ENCODE results near the gene FOXD3.
"Not testable (repeated sequence)": the region's sequence is repeated elsewhere in the genome, so short reads cannot be mapped to it uniquely, and the experiment has no call there.

Gene FOXD3

DNA sequence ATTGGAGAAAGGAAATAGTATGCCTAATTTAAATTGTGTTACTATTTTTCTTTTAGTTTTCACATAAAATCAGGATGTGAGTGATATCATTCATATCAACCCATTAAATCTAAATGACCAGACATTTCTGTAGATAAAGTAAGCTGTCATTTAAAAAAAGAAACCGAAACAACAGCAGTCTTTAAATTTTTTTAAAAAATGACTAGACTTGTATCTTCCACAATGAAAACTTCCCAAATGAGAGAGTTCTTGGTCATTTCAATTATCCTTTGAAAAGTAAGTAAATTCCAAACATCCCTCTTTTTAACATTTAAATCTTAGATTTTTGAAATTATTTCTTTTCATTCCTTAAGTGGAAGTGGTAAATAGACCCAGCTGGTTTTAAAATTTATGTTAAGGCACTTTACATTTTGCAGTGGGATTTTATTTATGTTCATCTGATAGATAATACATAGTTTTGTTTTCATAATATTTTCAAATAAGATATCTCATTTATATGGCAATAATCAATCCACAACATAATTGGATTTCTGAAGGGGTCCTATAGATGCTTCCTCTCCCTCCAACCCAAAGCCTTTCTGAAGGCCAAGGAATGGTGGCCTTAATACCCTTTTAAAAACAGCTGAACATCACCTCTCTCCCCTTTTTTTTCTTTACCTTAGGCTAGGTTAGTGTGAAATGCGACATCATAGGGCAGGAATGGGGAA is 3.1 kb downstream of the FOXD3 start:
- H3K4me3 Mint-ChIP-seq, result no peak overlapping the region
- no peaks in the 10 kb centered on the region for H3K9me3 Mint-ChIP-seq
- H3K27me3 Mint-ChIP-seq, result peaks cover 83% of the 10 kb centered on the region
- H3K36me3 Mint-ChIP-seq (ENCODE audit: low read depth), result no peaks in the 10 kb centered on the region
- H3K27ac Mint-ChIP-seq, result no peak overlapping the region
- H3K4me1 Mint-ChIP-seq (ENCODE audit: low read depth), result peaks cover 52% of the 10 kb centered on the region
- intact Hi-C loops (cut with micrococcal nuclease), result loop anchor here (5.0 kb wide), 1 partner anchor 212 kb away; no protein-coding TSS in a partner anchor

DNA sequence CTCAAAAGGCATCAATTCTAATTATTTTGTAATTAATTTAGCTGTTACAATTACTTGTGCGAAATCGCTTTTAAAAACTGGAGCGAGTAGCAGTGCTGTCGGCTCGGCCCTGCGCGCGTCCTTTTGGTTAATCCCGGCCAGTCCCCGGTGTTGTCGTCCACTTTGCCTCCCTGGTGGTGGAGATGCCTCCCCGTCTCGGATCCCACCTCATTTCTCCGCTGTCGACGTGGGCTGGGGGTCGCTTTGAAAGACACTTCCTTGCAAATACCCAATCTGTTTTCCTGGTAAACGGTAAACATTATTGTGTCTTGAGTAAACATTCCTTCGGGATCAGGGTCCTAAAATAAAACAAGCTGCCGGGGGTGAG is 3.7 kb downstream of the FOXD3 start:
- H3K4me3 Mint-ChIP-seq, result no peak overlapping the region
- peaks cover 84% of the 10 kb centered on the region for H3K27me3 Mint-ChIP-seq
- no peaks in the 10 kb centered on the region for H3K9me3 Mint-ChIP-seq
- peaks cover 49% of the 10 kb centered on the region for H3K4me1 Mint-ChIP-seq (ENCODE audit: low read depth)
- no peaks in the 10 kb centered on the region for H3K36me3 Mint-ChIP-seq (ENCODE audit: low read depth)
- no peak overlapping the region for H3K27ac Mint-ChIP-seq
- intact Hi-C loops (cut with micrococcal nuclease), result loop anchor here (2.0 to 5.0 kb wide), 2 partner anchors 197 to 211 kb away; partner anchors contain the start of genes EFCAB7 and ITGB3BP

DNA sequence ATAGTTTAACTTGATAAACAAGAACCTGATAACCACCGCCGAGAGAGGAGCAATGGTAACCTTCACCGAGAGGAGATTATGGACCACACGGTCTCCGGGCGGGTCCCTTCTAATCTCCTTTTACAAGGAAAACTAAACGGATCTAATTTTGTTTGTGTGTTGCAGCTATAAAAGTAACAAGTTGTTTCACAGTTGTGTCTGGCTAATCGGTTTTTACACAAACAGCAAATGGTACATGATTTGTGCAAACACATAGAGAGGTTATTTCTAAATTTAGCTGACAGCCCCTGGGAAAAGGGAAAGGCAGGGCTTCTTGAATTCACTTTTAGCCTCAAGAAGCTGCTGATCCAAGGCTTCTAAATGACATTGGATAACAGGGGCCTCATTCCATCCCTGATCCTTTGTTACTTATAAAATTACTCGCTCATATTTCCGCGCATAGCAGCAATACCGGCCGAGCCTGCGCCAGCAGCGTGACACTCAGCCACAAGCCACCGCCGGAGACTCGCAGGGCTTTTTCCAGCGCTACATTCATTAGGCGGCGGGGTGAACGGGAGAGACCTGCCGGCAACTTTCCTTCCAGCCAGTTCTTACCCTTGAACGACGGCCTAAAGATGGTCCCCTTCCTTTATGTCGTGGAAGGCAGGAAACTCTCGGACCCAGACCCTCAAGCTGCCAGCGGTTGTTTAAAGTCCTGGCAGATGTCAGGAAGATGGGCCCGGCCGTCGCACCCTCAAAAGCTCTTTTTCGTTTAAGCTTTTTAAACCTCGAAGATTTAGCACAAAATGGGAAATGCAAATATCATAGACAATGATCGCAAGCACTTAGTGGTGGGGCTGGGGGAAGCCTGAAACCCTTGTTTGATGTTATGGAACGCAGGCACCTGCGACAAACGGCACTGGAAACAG is 4.4 kb downstream of the FOXD3 start:
- no peak overlapping the region for H3K4me3 Mint-ChIP-seq
- H3K27me3 Mint-ChIP-seq, result peaks cover 82% of the 10 kb centered on the region
- H3K4me1 Mint-ChIP-seq (ENCODE audit: low read depth), result peaks cover 42% of the 10 kb centered on the region
- intact Hi-C loops (cut with micrococcal nuclease), result loop anchor here (2.0 to 5.0 kb wide), 2 partner anchors 196 to 211 kb away; partner anchors contain the start of genes EFCAB7 and ITGB3BP
- no peaks in the 10 kb centered on the region for H3K36me3 Mint-ChIP-seq (ENCODE audit: low read depth)
- no peaks in the 10 kb centered on the region for H3K9me3 Mint-ChIP-seq
- H3K27ac Mint-ChIP-seq, result no peak overlapping the region

DNA sequence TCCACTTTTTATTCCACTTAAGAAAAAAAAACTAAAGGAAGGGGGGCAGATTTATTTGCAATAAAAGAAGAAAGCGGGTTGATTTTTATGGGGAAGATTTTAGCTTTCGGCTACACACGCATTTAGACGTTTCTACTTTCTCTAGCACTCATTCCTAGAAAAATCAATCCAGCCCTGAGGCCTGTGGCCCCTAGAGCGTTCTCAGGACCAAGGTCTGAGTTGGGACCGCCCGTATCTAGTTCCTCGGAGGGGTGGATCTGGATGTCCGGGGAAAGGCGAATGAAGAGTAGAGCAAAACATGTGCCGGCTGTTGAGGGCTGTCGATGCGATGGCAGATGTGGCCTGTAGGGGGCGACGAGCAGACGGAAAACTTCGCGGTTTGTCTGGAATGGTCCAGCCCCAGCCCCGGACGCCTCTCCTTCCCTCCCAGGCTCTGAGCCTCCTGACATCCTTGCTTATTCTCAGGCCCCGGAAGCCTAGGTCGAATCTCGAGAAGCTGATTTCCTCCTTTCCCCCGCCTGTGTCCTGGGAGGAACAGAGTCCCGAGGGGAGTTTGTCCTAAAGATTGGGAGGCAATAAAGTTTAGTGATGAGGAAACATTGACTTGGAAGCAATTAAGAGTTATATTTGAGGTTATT is 5.2 kb downstream of the FOXD3 start:
- no peak overlapping the region for H3K27ac Mint-ChIP-seq
- H3K4me3 Mint-ChIP-seq, result no peak overlapping the region

DNA sequence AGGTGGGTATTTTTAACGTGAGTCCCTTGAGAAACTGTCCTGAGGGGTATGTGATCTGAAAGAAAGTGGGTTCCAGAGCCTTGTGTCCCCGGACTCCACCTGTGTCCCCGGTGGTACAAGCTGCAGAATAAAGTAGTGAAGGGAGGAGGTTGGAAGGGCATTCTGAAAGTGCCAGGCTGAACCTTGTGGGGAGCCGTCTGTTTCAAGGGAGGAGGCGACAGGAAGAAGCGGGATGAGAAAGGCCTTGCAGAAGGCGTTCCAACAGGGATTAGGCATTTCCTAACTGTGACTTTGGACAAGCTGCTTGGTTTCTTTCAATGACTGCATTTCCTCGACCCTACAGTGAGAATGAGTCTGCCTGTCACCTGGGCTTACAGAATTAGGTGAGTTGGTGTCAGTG is 5.8 kb downstream of the FOXD3 start:
- H3K9me3 Mint-ChIP-seq, result no peaks in the 10 kb centered on the region
- intact Hi-C loops (cut with micrococcal nuclease), result loop anchor here (5.0 kb wide), 1 partner anchor 209 kb away; no protein-coding TSS in a partner anchor
- peaks cover 40% of the 10 kb centered on the region for H3K4me1 Mint-ChIP-seq (ENCODE audit: low read depth)
- no peak overlapping the region for H3K4me3 Mint-ChIP-seq
- H3K36me3 Mint-ChIP-seq (ENCODE audit: low read depth), result no peaks in the 10 kb centered on the region
- no peak overlapping the region for H3K27ac Mint-ChIP-seq
- H3K27me3 Mint-ChIP-seq, result peaks cover 80% of the 10 kb centered on the region

More for the DNA sequence above, 5.2 kb downstream of the FOXD3 start:
- Mint-ChIP-seq H3K27me3 (peaks cover 81% of the 10 kb centered on the region), H3K9me3 (no peaks in the 10 kb centered on the region), H3K4me1 (ENCODE audit: low read depth) (peaks cover 40% of the 10 kb centered on the region), H3K36me3 (ENCODE audit: low read depth) (no peaks in the 10 kb centered on the region)
- intact Hi-C loops (cut with micrococcal nuclease), result loop anchor here (2.0 to 5.0 kb wide), 2 partner anchors 195 to 210 kb away; partner anchors contain the start of genes EFCAB7 and ITGB3BP

GRCh38 chr1:63328781-63329180 is 6.4 kb downstream of the FOXD3 start:
- H3K27ac Mint-ChIP-seq, result no peak overlapping the region
- H3K4me3 Mint-ChIP-seq, result no peak overlapping the region

DNA sequence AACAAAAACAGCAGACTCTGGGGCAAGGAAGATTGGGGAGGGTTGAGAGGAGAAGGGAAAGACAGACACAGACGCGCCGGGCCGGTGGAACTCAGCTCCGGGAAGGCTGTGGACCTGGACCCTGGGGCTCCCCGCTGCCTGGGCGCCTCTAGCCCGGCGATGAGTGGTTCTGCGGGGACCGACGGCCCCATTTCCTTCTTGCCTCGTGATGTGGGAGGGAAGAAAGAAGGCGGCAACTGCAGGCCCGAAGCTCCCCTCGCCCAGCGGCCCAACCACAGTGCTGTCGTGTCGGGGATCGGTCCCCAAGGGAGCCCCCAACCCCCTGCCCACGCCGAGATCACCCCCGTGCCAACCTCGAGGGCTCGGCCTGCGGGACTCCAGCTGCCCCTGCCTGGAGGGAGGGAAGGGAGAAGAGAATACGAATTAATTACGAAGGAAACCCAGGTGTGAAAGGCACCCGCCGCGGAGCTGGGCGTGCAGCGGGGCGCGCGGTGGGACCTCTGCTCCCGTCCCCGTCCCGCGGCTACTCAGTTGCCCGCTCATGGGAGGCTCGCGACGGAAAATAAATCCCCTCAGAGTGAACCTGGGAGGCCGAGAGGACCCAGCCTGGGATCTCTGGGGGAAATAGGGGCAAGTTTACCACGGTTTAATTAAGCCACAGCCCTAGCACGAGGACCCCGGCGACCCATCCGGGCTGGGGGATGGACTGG is 7.4 kb downstream of the FOXD3 start:
- H3K4me1 Mint-ChIP-seq (ENCODE audit: low read depth), result peaks cover 29% of the 10 kb centered on the region
- peaks cover 81% of the 10 kb centered on the region for H3K27me3 Mint-ChIP-seq
- intact Hi-C loops (cut with micrococcal nuclease), result loop anchor here (5.0 kb wide), 1 partner anchor 208 kb away; no protein-coding TSS in a partner anchor
- H3K9me3 Mint-ChIP-seq, result no peaks in the 10 kb centered on the region
- H3K27ac Mint-ChIP-seq, result no peak overlapping the region
- H3K4me3 Mint-ChIP-seq, result peak overlapping the region; percentile 37
- no peaks in the 10 kb centered on the region for H3K36me3 Mint-ChIP-seq (ENCODE audit: low read depth)

More at GRCh38 chr1:63328781-63329180, 6.4 kb downstream of the FOXD3 start:
- Mint-ChIP-seq H3K4me1 (ENCODE audit: low read depth) (peaks cover 36% of the 10 kb centered on the region), H3K9me3 (no peaks in the 10 kb centered on the region), H3K27me3 (peaks cover 81% of the 10 kb centered on the region), H3K36me3 (ENCODE audit: low read depth) (no peaks in the 10 kb centered on the region)
- intact Hi-C loops (cut with micrococcal nuclease), result loop anchor here (5.0 kb wide), 1 partner anchor 209 kb away; no protein-coding TSS in a partner anchor

- H3K27ac Mint-ChIP-seq, result no peak overlapping the region
- no peaks in the 10 kb centered on the region for H3K36me3 Mint-ChIP-seq (ENCODE audit: low read depth)
- H3K27me3 Mint-ChIP-seq, result peaks cover 88% of the 10 kb centered on the region
- intact Hi-C loops (cut with micrococcal nuclease), result no loop called here
- peak overlapping the region; percentile 32 for H3K4me3 Mint-ChIP-seq
- no peaks in the 10 kb centered on the region for H3K9me3 Mint-ChIP-seq
- peaks cover 29% of the 10 kb centered on the region for H3K4me1 Mint-ChIP-seq (ENCODE audit: low read depth)
Observed at GRCh38 chr1:63330331-63330916, 8.1 kb downstream of the FOXD3 start.

DNA sequence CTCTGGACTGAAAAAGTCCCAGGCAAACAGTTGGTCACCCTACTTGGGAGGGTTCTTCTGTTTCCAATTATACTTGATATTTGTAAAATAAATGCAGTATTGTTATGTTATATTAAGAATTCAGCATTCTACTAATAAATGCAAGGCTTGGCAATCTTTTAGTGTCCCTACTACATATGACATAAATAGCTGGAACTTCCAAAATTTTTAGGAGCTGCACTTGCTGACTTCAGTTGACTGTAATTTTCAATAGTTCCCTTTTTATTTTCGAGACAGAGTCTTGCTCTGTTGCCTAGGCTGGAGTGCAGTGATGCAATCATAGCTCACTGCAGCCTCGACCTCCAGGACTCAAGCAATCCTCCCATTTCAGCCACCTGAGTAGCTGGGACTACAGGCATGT is 20.0 kb downstream of the FOXD3 start:
- H3K9me3 Mint-ChIP-seq, result no peaks in the 10 kb centered on the region
- no peaks in the 10 kb centered on the region for H3K36me3 Mint-ChIP-seq (ENCODE audit: low read depth)
- intact Hi-C loops (cut with micrococcal nuclease), result no loop called here

GRCh38 chr1:63343922-63344321 is 21.6 kb downstream of the FOXD3 start:
- H3K27ac Mint-ChIP-seq, result no peak overlapping the region
- peaks cover 21% of the 10 kb centered on the region for H3K27me3 Mint-ChIP-seq
- H3K9me3 Mint-ChIP-seq, result no peaks in the 10 kb centered on the region
- intact Hi-C loops (cut with micrococcal nuclease), result no loop called here
- no peaks in the 10 kb centered on the region for H3K4me1 Mint-ChIP-seq (ENCODE audit: low read depth)
- no peaks in the 10 kb centered on the region for H3K36me3 Mint-ChIP-seq (ENCODE audit: low read depth)
- no peak overlapping the region for H3K4me3 Mint-ChIP-seq

More for the DNA sequence above, 20.0 kb downstream of the FOXD3 start:
- Mint-ChIP-seq H3K4me3 (no peak overlapping the region), H3K4me1 (ENCODE audit: low read depth) (no peaks in the 10 kb centered on the region), H3K27me3 (peaks cover 16% of the 10 kb centered on the region), H3K27ac (no peak overlapping the region)

DNA sequence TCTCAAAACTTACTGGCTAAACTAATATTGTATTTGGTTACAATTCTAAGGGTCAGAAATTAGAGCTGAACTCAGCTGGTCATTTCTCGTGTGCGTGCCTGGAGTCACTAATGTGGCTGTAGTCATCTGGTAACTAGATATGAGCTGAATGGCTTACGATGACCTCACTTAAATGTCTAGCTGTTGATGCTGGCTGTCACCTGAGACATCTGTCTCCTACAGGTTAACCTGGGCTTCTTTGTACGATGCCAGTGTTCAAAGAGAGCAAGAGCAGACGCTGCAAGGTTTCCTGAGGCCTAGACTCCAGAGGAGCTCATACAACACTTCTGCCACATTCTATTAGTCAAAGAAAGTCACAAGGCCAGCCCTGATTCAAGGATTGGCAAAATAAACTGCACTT is 28.0 kb downstream of the FOXD3 start:
- no peaks in the 10 kb centered on the region for H3K9me3 Mint-ChIP-seq
- no peak overlapping the region for H3K4me3 Mint-ChIP-seq
- no peak overlapping the region for H3K27ac Mint-ChIP-seq
- intact Hi-C loops (cut with micrococcal nuclease), result no loop called here
- no peaks in the 10 kb centered on the region for H3K36me3 Mint-ChIP-seq (ENCODE audit: low read depth)
- H3K27me3 Mint-ChIP-seq, result peaks cover 31% of the 10 kb centered on the region
- no peaks in the 10 kb centered on the region for H3K4me1 Mint-ChIP-seq (ENCODE audit: low read depth)

GRCh38 chr1:63352736-63353135 is 30.4 kb downstream of the FOXD3 start:
- H3K4me1 Mint-ChIP-seq (ENCODE audit: low read depth), result no peaks in the 10 kb centered on the region
- intact Hi-C loops (cut with micrococcal nuclease), result no loop called here
- H3K27me3 Mint-ChIP-seq, result peaks cover 27% of the 10 kb centered on the region
- H3K36me3 Mint-ChIP-seq (ENCODE audit: low read depth), result no peaks in the 10 kb centered on the region
- no peak overlapping the region for H3K4me3 Mint-ChIP-seq
- H3K27ac Mint-ChIP-seq, result no peak overlapping the region
- H3K9me3 Mint-ChIP-seq, result no peaks in the 10 kb centered on the region

DNA sequence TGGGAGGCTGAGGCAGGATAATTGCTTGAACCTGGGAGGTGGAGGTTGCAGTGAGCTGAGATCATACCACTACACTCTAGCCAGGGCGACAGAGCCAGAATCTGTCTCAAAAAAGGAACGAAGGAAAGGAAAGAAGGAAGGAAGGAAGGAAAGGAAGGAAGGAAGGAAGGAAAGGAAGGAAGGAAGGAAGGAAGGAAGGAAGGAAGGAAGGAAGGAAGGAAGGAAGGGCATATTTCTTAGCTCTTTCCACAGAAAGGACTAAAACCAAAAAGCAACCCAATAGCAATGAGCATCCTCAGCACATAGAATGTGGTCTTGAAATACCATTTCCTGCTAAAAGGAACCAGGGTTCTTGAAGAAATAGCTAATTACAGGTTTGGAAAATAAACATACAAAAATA is 33.9 kb downstream of the FOXD3 start:
- peaks cover 22% of the 10 kb centered on the region for H3K27me3 Mint-ChIP-seq
- H3K36me3 Mint-ChIP-seq (ENCODE audit: low read depth); H3K4me3 Mint-ChIP-seq; H3K9me3 Mint-ChIP-seq; intact Hi-C loops (cut with micrococcal nuclease); H3K4me1 Mint-ChIP-seq (ENCODE audit: low read depth); H3K27ac Mint-ChIP-seq: not testable (repeated sequence)

All from dendritic cell treated with granulocyte-macrophage colony-stimulating factor and Interleukin-4, amounts not matched to agents 40 ng/mL and 50 ng/mL, for 4 days (primary cell).